ENCODE data around the gene GABBR1.

Gene GABBR1

DNA sequence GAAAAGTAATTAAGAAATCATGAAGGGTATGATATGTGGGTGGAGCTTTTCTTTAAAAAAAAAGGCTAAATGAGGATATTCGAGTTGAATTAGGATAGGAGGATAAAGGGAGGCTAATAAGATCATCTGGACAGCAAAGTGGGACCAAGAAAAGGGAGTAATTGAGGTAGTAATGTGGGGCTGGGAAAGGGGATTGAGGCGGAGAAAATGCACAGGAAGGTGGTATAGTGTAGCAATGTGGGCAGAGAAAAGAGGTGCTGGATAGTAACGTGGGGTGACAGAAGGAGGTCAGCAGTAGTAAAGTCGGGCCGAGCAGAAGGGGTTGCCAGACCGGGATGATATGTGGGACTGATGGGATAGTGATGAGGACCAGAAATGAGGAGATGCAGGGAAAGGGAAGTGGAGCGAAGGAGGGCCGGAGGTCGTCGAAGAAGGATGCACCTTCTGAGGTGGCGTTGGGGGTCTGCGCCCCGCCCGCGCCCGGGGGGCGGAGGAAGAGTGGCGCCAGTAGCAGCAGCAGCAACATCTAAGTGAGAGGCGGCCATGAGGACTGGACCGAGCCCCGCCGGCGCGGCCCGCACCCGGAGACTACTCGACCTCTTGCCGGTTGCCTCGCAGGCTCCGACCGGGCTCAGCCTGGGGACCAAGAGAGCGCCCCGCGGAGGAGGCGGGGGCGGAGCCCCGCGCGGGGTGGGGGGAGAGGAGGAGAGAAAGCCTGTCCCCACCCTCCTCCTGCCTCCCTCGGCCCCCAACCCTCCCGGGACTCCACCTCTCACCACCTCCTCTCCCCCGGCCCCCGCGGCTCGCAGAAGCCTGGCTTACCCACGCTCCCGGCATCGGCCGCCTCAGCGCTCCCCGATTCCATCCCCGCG lies 887 bp downstream of the GABBR1 start (continued):
- TF ChIP-seq, protein P1, sequence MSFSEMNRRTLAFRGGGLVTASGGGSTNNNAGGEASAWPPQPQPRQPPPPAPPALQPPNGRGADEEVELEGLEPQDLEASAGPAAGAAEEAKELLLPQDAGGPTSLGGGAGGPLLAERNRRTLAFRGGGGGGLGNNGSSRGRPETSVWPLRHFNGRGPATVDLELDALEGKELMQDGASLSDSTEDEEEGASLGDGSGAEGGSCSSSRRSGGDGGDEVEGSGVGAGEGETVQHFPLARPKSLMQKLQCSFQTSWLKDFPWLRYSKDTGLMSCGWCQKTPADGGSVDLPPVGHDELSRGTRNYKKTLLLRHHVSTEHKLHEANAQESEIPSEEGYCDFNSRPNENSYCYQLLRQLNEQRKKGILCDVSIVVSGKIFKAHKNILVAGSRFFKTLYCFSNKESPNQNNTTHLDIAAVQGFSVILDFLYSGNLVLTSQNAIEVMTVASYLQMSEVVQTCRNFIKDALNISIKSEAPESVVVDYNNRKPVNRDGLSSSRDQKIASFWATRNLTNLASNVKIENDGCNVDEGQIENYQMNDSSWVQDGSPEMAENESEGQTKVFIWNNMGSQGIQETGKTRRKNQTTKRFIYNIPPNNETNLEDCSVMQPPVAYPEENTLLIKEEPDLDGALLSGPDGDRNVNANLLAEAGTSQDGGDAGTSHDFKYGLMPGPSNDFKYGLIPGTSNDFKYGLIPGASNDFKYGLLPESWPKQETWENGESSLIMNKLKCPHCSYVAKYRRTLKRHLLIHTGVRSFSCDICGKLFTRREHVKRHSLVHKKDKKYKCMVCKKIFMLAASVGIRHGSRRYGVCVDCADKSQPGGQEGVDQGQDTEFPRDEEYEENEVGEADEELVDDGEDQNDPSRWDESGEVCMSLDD (tag by site-specific recombination; IDR thresholded peaks at IDR 0.05) = peak; percentile 86
- TF ChIP-seq ZBTB1 (tag by site-specific recombination; IDR thresholded peaks at IDR 0.05) (no peak), ZNF394 (tag by site-specific recombination; IDR thresholded peaks at IDR 0.05; ENCODE audit: borderline replicate concordance) (no peak), ZNF248 (tag by site-specific recombination; IDR thresholded peaks at IDR 0.05) (no peak), ZNF146 (tag by site-specific recombination; IDR thresholded peaks at IDR 0.05) (no peak), GLIS2 (tag by site-specific recombination; IDR thresholded peaks at IDR 0.05) (peak; percentile 93; the same call in 1 of the 2 replicates), YY2 (tag by site-specific recombination; IDR thresholded peaks at IDR 0.05) (0 out of 2 replicates have a peak, but pooled peaks have one; percentile 13), SP3 (tag by site-specific recombination; IDR thresholded peaks at IDR 0.05) (peak; percentile 78), ZNF561 (tag by site-specific recombination; IDR thresholded peaks at IDR 0.05; ENCODE audit: borderline replicate concordance) (no peak), GLIS1 (tag by site-specific recombination; IDR thresholded peaks at IDR 0.05) (peak; percentile 66), EGR2 (tag by site-specific recombination; IDR thresholded peaks at IDR 0.05; ENCODE audit: low read depth) (peak; percentile 66)
- TF ChIP-seq, protein P2, sequence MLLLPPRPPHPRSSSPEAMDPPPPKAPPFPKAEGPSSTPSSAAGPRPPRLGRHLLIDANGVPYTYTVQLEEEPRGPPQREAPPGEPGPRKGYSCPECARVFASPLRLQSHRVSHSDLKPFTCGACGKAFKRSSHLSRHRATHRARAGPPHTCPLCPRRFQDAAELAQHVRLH (tag by site-specific recombination; IDR thresholded peaks at IDR 0.05) = no peak
- TF ChIP-seq, protein P3, sequence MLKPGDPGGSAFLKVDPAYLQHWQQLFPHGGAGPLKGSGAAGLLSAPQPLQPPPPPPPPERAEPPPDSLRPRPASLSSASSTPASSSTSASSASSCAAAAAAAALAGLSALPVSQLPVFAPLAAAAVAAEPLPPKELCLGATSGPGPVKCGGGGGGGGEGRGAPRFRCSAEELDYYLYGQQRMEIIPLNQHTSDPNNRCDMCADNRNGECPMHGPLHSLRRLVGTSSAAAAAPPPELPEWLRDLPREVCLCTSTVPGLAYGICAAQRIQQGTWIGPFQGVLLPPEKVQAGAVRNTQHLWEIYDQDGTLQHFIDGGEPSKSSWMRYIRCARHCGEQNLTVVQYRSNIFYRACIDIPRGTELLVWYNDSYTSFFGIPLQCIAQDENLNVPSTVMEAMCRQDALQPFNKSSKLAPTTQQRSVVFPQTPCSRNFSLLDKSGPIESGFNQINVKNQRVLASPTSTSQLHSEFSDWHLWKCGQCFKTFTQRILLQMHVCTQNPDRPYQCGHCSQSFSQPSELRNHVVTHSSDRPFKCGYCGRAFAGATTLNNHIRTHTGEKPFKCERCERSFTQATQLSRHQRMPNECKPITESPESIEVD (tag by site-specific recombination; IDR thresholded peaks at IDR 0.05) = no peak

DNA sequence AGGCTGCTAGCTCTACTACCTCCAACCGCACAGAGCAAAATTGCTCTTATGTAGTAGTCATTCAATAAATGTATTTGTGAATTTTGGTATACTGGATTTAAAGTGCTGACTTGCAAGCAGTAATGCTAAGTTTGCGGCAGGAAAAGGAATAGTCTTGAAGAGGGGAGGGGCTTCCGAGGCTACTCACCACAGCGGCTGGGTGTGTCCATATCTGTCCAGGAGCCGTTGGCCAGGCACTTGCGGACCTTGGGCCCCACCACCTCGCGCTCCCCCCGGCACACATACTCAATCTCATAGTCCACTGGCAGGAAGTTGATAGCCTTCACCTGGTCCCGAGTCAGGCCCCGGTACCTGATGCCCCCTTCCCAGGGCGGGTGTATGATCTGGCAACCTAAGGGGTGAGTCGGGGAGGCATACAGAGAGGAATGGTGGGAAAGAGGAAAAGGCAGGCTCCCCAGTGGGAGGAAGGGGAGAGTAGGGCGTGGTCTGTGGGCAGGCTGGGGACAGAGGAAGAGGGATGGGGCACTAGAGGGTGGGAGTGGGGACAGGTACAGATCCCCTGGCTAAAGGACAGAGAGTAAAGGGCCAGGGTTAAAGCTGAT lies 1.7 kb downstream of the GABBR1 start:
- Histone ChIP-seq H3K27ac (ENCODE audit: extremely low read depth, low read depth, low read length) (no peak overlapping the region), H3K4me3 (ENCODE audit: low read depth, low read length) (peak overlapping the region; percentile 3), H3K4me1 (ENCODE audit: control insufficient read depth, insufficient read depth, low read length) (peaks cover 4% of the 10 kb centered on the region; the same call in 1 of the 2 replicates), H3K36me3 (ENCODE audit: control insufficient read depth in 2 of 2, insufficient read depth in 1 of 2, low read length in 2 of 2) (peaks cover 0 to 11% of the 10 kb centered on the region in 2 experiments; a peak in 1 of 3 replicates), H3K9me3 (ENCODE audit: control insufficient read depth, insufficient read depth, low read depth, low read length) (no peaks in the 10 kb centered on the region)
- TF ChIP-seq ZNF2 (tag by site-specific recombination; IDR thresholded peaks at IDR 0.05) (no peak), SP2 (tag by site-specific recombination; IDR thresholded peaks at IDR 0.05) (peak; percentile 69), ZFHX2 (tag by site-specific recombination; conservative IDR thresholded peaks at IDR 0.05) (peak; percentile 70), ZNF561 (tag by site-specific recombination; IDR thresholded peaks at IDR 0.05; ENCODE audit: borderline replicate concordance) (no peak), EGR2 (tag by site-specific recombination; IDR thresholded peaks at IDR 0.05; ENCODE audit: low read depth) (peak; percentile 61), KLF7 (tag by site-specific recombination; IDR thresholded peaks at IDR 0.05; ENCODE audit: borderline replicate concordance) (peak; percentile 21; the same call in 1 of the 2 replicates), ZNF140 (tag by site-specific recombination; IDR thresholded peaks at IDR 0.05) (no peak), SCRT2 (tag by site-specific recombination; IDR thresholded peaks at IDR 0.05) (0 out of 2 replicates have a peak, but pooled peaks have one; percentile 38), ZBTB17 (tag by site-specific recombination; IDR thresholded peaks at IDR 0.05) (no peak)
- TF ChIP-seq, protein P4, sequence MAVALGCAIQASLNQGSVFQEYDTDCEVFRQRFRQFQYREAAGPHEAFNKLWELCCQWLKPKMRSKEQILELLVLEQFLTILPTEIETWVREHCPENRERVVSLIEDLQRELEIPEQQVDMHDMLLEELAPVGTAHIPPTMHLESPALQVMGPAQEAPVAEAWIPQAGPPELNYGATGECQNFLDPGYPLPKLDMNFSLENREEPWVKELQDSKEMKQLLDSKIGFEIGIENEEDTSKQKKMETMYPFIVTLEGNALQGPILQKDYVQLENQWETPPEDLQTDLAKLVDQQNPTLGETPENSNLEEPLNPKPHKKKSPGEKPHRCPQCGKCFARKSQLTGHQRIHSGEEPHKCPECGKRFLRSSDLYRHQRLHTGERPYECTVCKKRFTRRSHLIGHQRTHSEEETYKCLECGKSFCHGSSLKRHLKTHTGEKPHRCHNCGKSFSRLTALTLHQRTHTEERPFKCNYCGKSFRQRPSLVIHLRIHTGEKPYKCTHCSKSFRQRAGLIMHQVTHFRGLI (tag by site-specific recombination; IDR thresholded peaks at IDR 0.05) = no peak
- CTCF ChIA-PET = interaction anchor here (0.7 to 4.3 kb wide), 5 partner anchors 16 to 64 kb away, joined by 3 to 19 read pairs (median 5); no protein-coding TSS in a partner anchor
- POLR2A ChIA-PET = no interaction called here

Data from HEK293 (cell line).